ENCODE data around the gene ENTPD7. TPM values are rescaled to one million over a fixed set of nuclear protein-coding genes. Genes with fewer than 3 reads are reported as not detected.
"Not testable (repeated sequence)": the region's sequence is repeated elsewhere in the genome, so short reads cannot be mapped to it uniquely, and the experiment has no call there.

Gene ENTPD7
- total RNA-seq, 5 donors from 2014 or later (not counting 1 experiment from before 2014, with no cell fraction given): 2.6 to 3.8 (median 3.4) TPM

GRCh38 chr10:99740933-99741559 lies 81.7 kb downstream of the ENTPD7 start:
- POLR2A ChIA-PET: interaction anchor here (0.6 to 0.7 kb wide), 2 partner anchors 9 to 121 kb away, joined by 3 to 5 read pairs; partner anchors contain the start of genes COX15 (in 1 of the 2), CUTC (in 1 of the 2) and SLC25A28 (in 1 of the 2)
- no peaks in the 10 kb centered on the region for H3K27me3 ChIP-seq (replicated peaks in 1 of 2; ENCODE audit: control insufficient read depth in 2 of 2, extremely low read depth in 1 of 2, insufficient read depth in 2 of 2, low read length in 1 of 2)
- Mint-ChIP-seq H3K27me3 (no peaks in the 10 kb centered on the region), H3K9me3 (peaks cover 6 to 18% (median 9%) of the 10 kb centered on the region in 3 donors), H3K27ac (no peak overlapping the region), H3K36me3 (peaks cover 81% of the 10 kb centered on the region), H3K4me3 (no peak overlapping the region), H3K4me1 (peaks cover 27 to 32% (median 31%) of the 10 kb centered on the region in 3 donors)
- H3K4me1 ChIP-seq (ENCODE audit: control insufficient read depth in 1 of 2, extremely low read depth in 1 of 2, insufficient read depth in 2 of 2, low read length in 2 of 2): peaks cover 0 to 2% of the 10 kb centered on the region in 2 experiments
- ATAC-seq (replicated peaks in 1 of 4) (no peak), DNase-seq (no peak)
- 100% methylated on average over 1 of the region's 3 CpGs for WGBS (ENCODE audit: insufficient coverage)
- no peak overlapping the region for H3K4me3 ChIP-seq (ENCODE audit: control insufficient read depth in 1 of 2, extremely low read depth in 1 of 2, low read length in 1 of 2)
- peaks cover 9 to 76% of the 10 kb centered on the region in 2 donors for H3K36me3 ChIP-seq (ENCODE audit: control insufficient read depth in 2 of 2, extremely low read depth in 1 of 2, insufficient read depth in 1 of 2, low read length in 1 of 2)
- H3K9me3 ChIP-seq: peaks cover 9% of the 10 kb centered on the region
- H3K27ac ChIP-seq (ENCODE audit: low read length): no peak overlapping the region
- CTCF ChIA-PET: no interaction called here

GRCh38 chr10:99742254-99742653 lies 82.9 kb downstream of the ENTPD7 start:
- Histone ChIP-seq H3K9me3 (peaks cover 9% of the 10 kb centered on the region), H3K36me3 (ENCODE audit: control insufficient read depth in 2 of 2, extremely low read depth in 1 of 2, insufficient read depth in 1 of 2, low read length in 1 of 2) (peaks cover 12 to 75% of the 10 kb centered on the region in 2 donors), H3K27me3 (replicated peaks in 1 of 2; ENCODE audit: control insufficient read depth in 2 of 2, extremely low read depth in 1 of 2, insufficient read depth in 2 of 2, low read length in 1 of 2) (no peaks in the 10 kb centered on the region), H3K4me3 (ENCODE audit: control insufficient read depth in 1 of 2, extremely low read depth in 1 of 2, low read length in 1 of 2) (no peak overlapping the region), H3K27ac (ENCODE audit: low read length) (no peak overlapping the region), H3K4me1 (ENCODE audit: control insufficient read depth in 1 of 2, extremely low read depth in 1 of 2, insufficient read depth in 2 of 2, low read length in 2 of 2) (peaks cover 0 to 2% of the 10 kb centered on the region in 2 experiments)
- ChIA-PET POLR2A (interaction anchor here in 1 of 2 donors (0.6 kb wide), 1 partner anchor 67 kb away, joined by 4 read pairs; no protein-coding TSS in a partner anchor), CTCF (interaction anchor here in 1 of 2 donors (0.7 kb wide), 1 partner anchor 479 kb away, joined by 8 read pairs; no protein-coding TSS in a partner anchor)
- ATAC-seq (replicated peaks in 1 of 4) (no peak), DNase-seq (no peak)
- Mint-ChIP-seq H3K27ac (no peak overlapping the region), H3K4me1 (peaks cover 23 to 27% (median 24%) of the 10 kb centered on the region in 3 donors), H3K4me3 (no peak overlapping the region), H3K36me3 (peaks cover 73% of the 10 kb centered on the region), H3K9me3 (peaks cover 6 to 18% (median 9%) of the 10 kb centered on the region in 3 donors), H3K27me3 (no peaks in the 10 kb centered on the region)

- peaks cover 70% of the 10 kb centered on the region for H3K36me3 Mint-ChIP-seq
- ChIA-PET CTCF (interaction anchor here (0.7 to 0.9 kb wide), 2 partner anchors 10 to 478 kb away, joined by 4 to 8 read pairs; partner anchors contain the start of genes COX15 (in 1 of the 2) and CUTC (in 1 of the 2)), POLR2A (interaction anchor here in 1 of 2 donors (0.6 to 0.7 kb wide), 3 partner anchors 11 to 68 kb away, joined by 3 to 5 read pairs (median 4); no protein-coding TSS in a partner anchor)
- Histone ChIP-seq H3K4me1 (ENCODE audit: control insufficient read depth in 1 of 2, extremely low read depth in 1 of 2, insufficient read depth in 2 of 2, low read length in 2 of 2) (peaks cover 0 to 2% of the 10 kb centered on the region in 2 experiments), H3K4me3 (ENCODE audit: control insufficient read depth in 1 of 2, extremely low read depth in 1 of 2, low read length in 1 of 2) (no peak overlapping the region), H3K27ac (ENCODE audit: low read length) (no peak overlapping the region), H3K36me3 (ENCODE audit: control insufficient read depth in 2 of 2, extremely low read depth in 1 of 2, insufficient read depth in 1 of 2, low read length in 1 of 2) (peaks cover 12 to 75% of the 10 kb centered on the region in 2 donors), H3K27me3 (replicated peaks in 1 of 2; ENCODE audit: control insufficient read depth in 2 of 2, extremely low read depth in 1 of 2, insufficient read depth in 2 of 2, low read length in 1 of 2) (no peaks in the 10 kb centered on the region), H3K9me3 (peaks cover 9% of the 10 kb centered on the region)
- H3K9me3 Mint-ChIP-seq: peaks cover 6 to 18% (median 9%) of the 10 kb centered on the region in 3 donors
- no peak overlapping the region for H3K27ac Mint-ChIP-seq
- ATAC-seq (replicated peaks in 1 of 4) (no peak), DNase-seq (no peak)
- no CpG with 5 or more reads among the region's 2 CpGs for WGBS (ENCODE audit: insufficient coverage)
- no peak overlapping the region for H3K4me3 Mint-ChIP-seq
- H3K4me1 Mint-ChIP-seq: peaks cover 18 to 23% (median 19%) of the 10 kb centered on the region in 3 donors
- H3K27me3 Mint-ChIP-seq: no peaks in the 10 kb centered on the region
Measured at GRCh38 chr10:99742701-99743100, 83.4 kb downstream of the ENTPD7 start.

- no peak for ATAC-seq (replicated peaks in 1 of 4)
- Histone ChIP-seq H3K27me3 (replicated peaks in 1 of 2; ENCODE audit: control insufficient read depth in 2 of 2, extremely low read depth in 1 of 2, insufficient read depth in 2 of 2, low read length in 1 of 2) (no peaks in the 10 kb centered on the region), H3K4me3 (ENCODE audit: control insufficient read depth in 1 of 2, extremely low read depth in 1 of 2, low read length in 1 of 2) (no peak overlapping the region), H3K9me3 (peaks cover 9% of the 10 kb centered on the region), H3K27ac (ENCODE audit: low read length) (no peak overlapping the region), H3K36me3 (ENCODE audit: control insufficient read depth in 2 of 2, extremely low read depth in 1 of 2, insufficient read depth in 1 of 2, low read length in 1 of 2) (peaks cover 12 to 86% of the 10 kb centered on the region in 2 donors), H3K4me1 (ENCODE audit: control insufficient read depth in 1 of 2, extremely low read depth in 1 of 2, insufficient read depth in 2 of 2, low read length in 2 of 2) (peaks cover 0 to 2% of the 10 kb centered on the region in 2 experiments)
- DNase-seq: no peak
- Mint-ChIP-seq H3K27ac (no peak overlapping the region), H3K4me3 (no peak overlapping the region), H3K9me3 (peaks cover 6 to 18% (median 9%) of the 10 kb centered on the region in 3 donors), H3K4me1 (peaks cover 25 to 29% (median 25%) of the 10 kb centered on the region in 3 donors), H3K36me3 (peaks cover 73% of the 10 kb centered on the region), H3K27me3 (no peaks in the 10 kb centered on the region)
- ChIA-PET CTCF (interaction anchor here in 1 of 2 donors (0.9 kb wide), 1 partner anchor 11 kb away, joined by 4 read pairs; the partner anchor contains the start of genes COX15 and CUTC), POLR2A (interaction anchor here in 1 of 2 donors (0.6 kb wide), 1 partner anchor 85 kb away, joined by 3 read pairs; no protein-coding TSS in a partner anchor)
- WGBS (ENCODE audit: insufficient coverage): no CpG with 5 or more reads among the region's 3 CpGs
Measured at GRCh38 chr10:99743841-99744240, 84.5 kb downstream of the ENTPD7 start.

GRCh38 chr10:99746166-99746565 lies 86.9 kb downstream of the ENTPD7 start:
- POLR2A ChIA-PET: not testable (repeated sequence)

GRCh38 chr10:99748823-99749451 lies 89.6 kb downstream of the ENTPD7 start:
- H3K36me3 Mint-ChIP-seq: peaks cover 60% of the 10 kb centered on the region
- no peak overlapping the region for H3K27ac ChIP-seq (ENCODE audit: low read length)
- H3K36me3 ChIP-seq (ENCODE audit: control insufficient read depth in 2 of 2, extremely low read depth in 1 of 2, insufficient read depth in 1 of 2, low read length in 1 of 2): peaks cover 3 to 80% of the 10 kb centered on the region in 2 donors
- no peak overlapping the region for H3K27ac Mint-ChIP-seq
- H3K4me3 Mint-ChIP-seq: no peak overlapping the region
- DNase-seq (no peak), ATAC-seq (replicated peaks in 1 of 4) (no peak)
- H3K27me3 ChIP-seq (replicated peaks in 1 of 2; ENCODE audit: control insufficient read depth in 2 of 2, extremely low read depth in 1 of 2, insufficient read depth in 2 of 2, low read length in 1 of 2): no peaks in the 10 kb centered on the region
- H3K9me3 Mint-ChIP-seq: no peaks in the 10 kb centered on the region
- ChIA-PET POLR2A (interaction anchor here in 1 of 2 donors (0.7 kb wide), 1 partner anchor 223 kb away, joined by 3 read pairs; no protein-coding TSS in a partner anchor), CTCF (no interaction called here)
- H3K4me3 ChIP-seq (ENCODE audit: control insufficient read depth in 1 of 2, extremely low read depth in 1 of 2, low read length in 1 of 2): no peak overlapping the region
- H3K4me1 ChIP-seq (ENCODE audit: control insufficient read depth in 1 of 2, extremely low read depth in 1 of 2, insufficient read depth in 2 of 2, low read length in 2 of 2): no peaks in the 10 kb centered on the region
- no peaks in the 10 kb centered on the region for H3K9me3 ChIP-seq
- H3K4me1 Mint-ChIP-seq: peaks cover 9 to 13% (median 9%) of the 10 kb centered on the region in 3 donors
- no peaks in the 10 kb centered on the region for H3K27me3 Mint-ChIP-seq
- no CpG with 5 or more reads among the region's 2 CpGs for WGBS (ENCODE audit: insufficient coverage)

More at GRCh38 chr10:99746166-99746565, 86.9 kb downstream of the ENTPD7 start:
- H3K9me3 ChIP-seq; H3K4me3 Mint-ChIP-seq; H3K4me1 ChIP-seq (ENCODE audit: control insufficient read depth in 1 of 2, extremely low read depth in 1 of 2, insufficient read depth in 2 of 2, low read length in 2 of 2); H3K27me3 ChIP-seq (replicated peaks in 1 of 2; ENCODE audit: control insufficient read depth in 2 of 2, extremely low read depth in 1 of 2, insufficient read depth in 2 of 2, low read length in 1 of 2); CTCF ChIA-PET; H3K27ac Mint-ChIP-seq; H3K4me3 ChIP-seq (ENCODE audit: control insufficient read depth in 1 of 2, extremely low read depth in 1 of 2, low read length in 1 of 2); DNase-seq; H3K27me3 Mint-ChIP-seq; ATAC-seq (replicated peaks in 1 of 4); H3K9me3 Mint-ChIP-seq; H3K27ac ChIP-seq (ENCODE audit: low read length): not testable (repeated sequence)
- peaks cover 12 to 83% of the 10 kb centered on the region in 2 donors for H3K36me3 ChIP-seq (ENCODE audit: control insufficient read depth in 2 of 2, extremely low read depth in 1 of 2, insufficient read depth in 1 of 2, low read length in 1 of 2)
- H3K36me3 Mint-ChIP-seq: peaks cover 68% of the 10 kb centered on the region
- no CpG with 5 or more reads among the region's 2 CpGs for WGBS (ENCODE audit: insufficient coverage)
- H3K4me1 Mint-ChIP-seq: peaks cover 22 to 27% (median 24%) of the 10 kb centered on the region in 3 donors
